Dermis microvascular lymphatic vessel endothelial cell (primary cell): ENCODE results near the gene SRSF10. TPM values are rescaled to one million over a fixed set of nuclear protein-coding genes. Genes with fewer than 3 reads are reported as not detected.
A peak's percentile ranks its signal among the peaks of the same experiment; 100 is the strongest.
"Not testable (repeated sequence)": the region's sequence is repeated elsewhere in the genome, so short reads cannot be mapped to it uniquely, and the experiment has no call there.

Experiments used
- DNase-seq, 2 donors: peaks; one replicate each; pipeline versions ENCODE4 v3.0.0 to v3.0.0-alpha.2; 2010; ENCODE audit warnings: low read depth in 2 of 2
- total RNA-seq: library from RNA; depleted of rRNA; stranded (reverse); fragments of >200 nt; gene quantifications from 2 replicates; pipeline ENCODE4 v1.2.1, GENCODE V29; 2014

Gene SRSF10
- total RNA-seq, 1 donor from 2014 or later = 59.6 TPM

- DNase-seq = peak; percentile 81 to 98
Observed at GRCh38 chr1:23959461-23960290, 20.5 kb downstream of the SRSF10 start, which contains the start of gene PNRC2. Gene PNRC2 (plus strand): TSS chr1:23959828. CDS start chr1:23961458, 1,630 bp downstream.

- DNase-seq = peak; percentile 20 to 95
Observed at GRCh38 chr1:23958810-23959460, 21.2 kb downstream of the SRSF10 start.

GRCh38 chr1:23958040-23958809 is 21.9 kb downstream of the SRSF10 start:
- not testable (repeated sequence) for DNase-seq

GRCh38 chr1:23957096-23957495 is 23.0 kb downstream of the SRSF10 start:
- DNase-seq = no peak

- no peak for DNase-seq
Observed at GRCh38 chr1:23953020-23953419, 27.1 kb downstream of the SRSF10 start.

GRCh38 chr1:23947366-23947765 is 32.8 kb downstream of the SRSF10 start:
- no peak for DNase-seq

- peak in 1 of 2 donors; percentile 16 for DNase-seq
Observed at GRCh38 chr1:23936481-23937176, 43.5 kb downstream of the SRSF10 start.

GRCh38 chr1:23931491-23931880 is 48.6 kb downstream of the SRSF10 start:
- no peak for DNase-seq

- no peak for DNase-seq
Observed at GRCh38 chr1:23930861-23931490, 49.2 kb downstream of the SRSF10 start.

GRCh38 chr1:23930270-23930669 is 49.9 kb downstream of the SRSF10 start:
- DNase-seq = no peak

- DNase-seq = no peak
Observed at GRCh38 chr1:23928789-23929188, 51.3 kb downstream of the SRSF10 start.

- no peak for DNase-seq
Observed at GRCh38 chr1:23927097-23927496, 53.0 kb downstream of the SRSF10 start.

GRCh38 chr1:23925279-23925678 is 54.8 kb downstream of the SRSF10 start:
- DNase-seq = no peak

GRCh38 chr1:23924601-23925000 is 55.5 kb downstream of the SRSF10 start:
- DNase-seq = no peak

- DNase-seq = no peak
Observed at GRCh38 chr1:23923592-23924499, 56.3 kb downstream of the SRSF10 start.

- DNase-seq = no peak
Observed at GRCh38 chr1:23922321-23922943, 57.7 kb downstream of the SRSF10 start.

GRCh38 chr1:23916209-23917131 is 63.7 kb downstream of the SRSF10 start:
- peak in 1 of 2 donors; percentile 53 for DNase-seq

- no peak for DNase-seq
Observed at GRCh38 chr1:23915466-23915865, 64.7 kb downstream of the SRSF10 start.
